T47D (cell line): ENCODE measurements around the gene MTFR1L.

Experiments used
- DNase-seq, 2 experiments: peaks; one replicate each; pipeline versions ENCODE4 v3.0.0 to v3.0.0-alpha.2; 2011 to 2012; ENCODE audit warnings: low read depth in 1 of 2, low spot score in 1 of 2
- JUND ChIP-seq: IDR thresholded peaks from 2 replicates; pipeline ENCODE4 v1.6.1; 2012; ENCODE audit warnings: low read depth
- in situ Hi-C: cut with HindIII; loops from 2 replicates; pipeline ENCODE4 v1.10.0; 2016; ENCODE audit warnings: low sequenced_read_pairs, low pct_unique_long_range_greater_than_20kb

MTFR1L gene

GRCh38 chr1:25780318-25781129 lies 39.2 kb upstream of the MTFR1L start:
- no peak for TF ChIP-seq JUND
- DNase-seq: peak in 1 of 2 experiments; percentile 55
- in situ Hi-C loops: no loop called here

- no peak for TF ChIP-seq JUND
- in situ Hi-C loops: no loop called here
- no peak for DNase-seq
These were observed 38.7 kb upstream of the MTFR1L start for GRCh38 chr1:25781130-25781433.

GRCh38 chr1:25782608-25783201 lies 37.0 kb upstream of the MTFR1L start:
- in situ Hi-C loops: no loop called here
- TF ChIP-seq JUND: no peak

GRCh38 chr1:25784575-25785051 lies 35.1 kb upstream of the MTFR1L start:
- no peak for TF ChIP-seq JUND
- in situ Hi-C loops: no loop called here
- no peak for DNase-seq

More at GRCh38 chr1:25782608-25783201, 37.0 kb upstream of the MTFR1L start:
- no peak for DNase-seq

GRCh38 chr1:25785333-25786067 lies 34.3 kb upstream of the MTFR1L start:
- no peak for DNase-seq
- no peak for TF ChIP-seq JUND
- in situ Hi-C loops: no loop called here

- in situ Hi-C loops: no loop called here
- TF ChIP-seq JUND: no peak
These were observed 32.6 kb upstream of the MTFR1L start for GRCh38 chr1:25786887-25787759.

GRCh38 chr1:25787760-25788166 lies 32.0 kb upstream of the MTFR1L start:
- TF ChIP-seq JUND: no peak
- in situ Hi-C loops: no loop called here
- DNase-seq: no peak

More at GRCh38 chr1:25786887-25787759, 32.6 kb upstream of the MTFR1L start:
- DNase-seq: no peak

- TF ChIP-seq JUND: no peak
- in situ Hi-C loops: no loop called here
- DNase-seq: no peak
These were observed 29.3 kb upstream of the MTFR1L start for GRCh38 chr1:25790472-25790871.

GRCh38 chr1:25792115-25792514 lies 27.6 kb upstream of the MTFR1L start:
- no peak for DNase-seq
- in situ Hi-C loops: no loop called here
- TF ChIP-seq JUND: no peak

GRCh38 chr1:25793585-25794170 lies 26.1 kb upstream of the MTFR1L start:
- no peak for TF ChIP-seq JUND
- DNase-seq: no peak
- in situ Hi-C loops: no loop called here

GRCh38 chr1:25794325-25794724 lies 25.4 kb upstream of the MTFR1L start:
- no peak for TF ChIP-seq JUND
- in situ Hi-C loops: no loop called here
- no peak for DNase-seq

- TF ChIP-seq JUND: no peak
- in situ Hi-C loops: no loop called here
- DNase-seq: no peak
These were observed 24.5 kb upstream of the MTFR1L start for GRCh38 chr1:25795211-25795610.
